ENCODE results near the gene SH2D1A. TPM values are rescaled to one million over a fixed set of nuclear protein-coding genes. Genes with fewer than 3 reads are reported as not detected.

Gene SH2D1A
- polyA plus RNA-seq, 1 experiment: not detected

DNA sequence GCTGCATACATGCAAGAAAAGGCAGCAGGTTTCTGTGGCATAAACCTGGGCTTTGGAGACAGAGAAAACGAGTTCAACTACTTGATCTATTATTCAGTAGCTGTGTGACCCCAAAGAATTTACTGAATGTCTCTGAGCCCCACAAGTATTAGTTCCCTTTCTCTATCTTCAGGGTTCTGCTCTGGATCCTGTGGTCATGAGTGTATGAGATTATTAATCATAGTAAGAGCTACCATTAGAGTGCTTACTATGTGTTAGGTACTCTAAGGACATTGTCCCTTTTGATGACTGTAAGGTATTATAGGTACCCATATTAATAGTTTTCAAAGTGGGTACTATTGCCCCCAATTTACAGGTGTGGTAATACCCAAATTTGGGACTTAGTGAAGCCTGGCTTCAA lies 8.4 kb upstream of the SH2D1A start:
- H3K4me3 ChIP-seq (ENCODE audit: low read depth, low read length): no peak overlapping the region
- DNase-seq (ENCODE audit: low read depth): no peak
- no peak for TF ChIP-seq CTCF (IDR thresholded peaks at IDR 0.05; ENCODE audit: insufficient read depth, low read depth, low read length)
- ChIA-PET CTCF (no interaction called here), POLR2A (no interaction called here)
- no peaks in the 10 kb centered on the region for H3K36me3 ChIP-seq (ENCODE audit: control insufficient read depth, insufficient read depth, low read length)
- H3K27me3 ChIP-seq (ENCODE audit: control insufficient read depth, insufficient read depth, low read length): no peaks in the 10 kb centered on the region

- no peaks in the 10 kb centered on the region for H3K36me3 ChIP-seq (ENCODE audit: control insufficient read depth, insufficient read depth, low read length)
- POLR2A ChIA-PET: no interaction called here
- CTCF ChIA-PET: no interaction called here
- no peak for DNase-seq (ENCODE audit: low read depth)
- no peak for TF ChIP-seq CTCF (IDR thresholded peaks at IDR 0.05; ENCODE audit: insufficient read depth, low read depth, low read length)
- H3K27me3 ChIP-seq (ENCODE audit: control insufficient read depth, insufficient read depth, low read length): no peaks in the 10 kb centered on the region
- no peak overlapping the region for H3K4me3 ChIP-seq (ENCODE audit: low read depth, low read length)
Observed at GRCh38 chrX:124338733-124339514, 7.4 kb upstream of the SH2D1A start.

DNA sequence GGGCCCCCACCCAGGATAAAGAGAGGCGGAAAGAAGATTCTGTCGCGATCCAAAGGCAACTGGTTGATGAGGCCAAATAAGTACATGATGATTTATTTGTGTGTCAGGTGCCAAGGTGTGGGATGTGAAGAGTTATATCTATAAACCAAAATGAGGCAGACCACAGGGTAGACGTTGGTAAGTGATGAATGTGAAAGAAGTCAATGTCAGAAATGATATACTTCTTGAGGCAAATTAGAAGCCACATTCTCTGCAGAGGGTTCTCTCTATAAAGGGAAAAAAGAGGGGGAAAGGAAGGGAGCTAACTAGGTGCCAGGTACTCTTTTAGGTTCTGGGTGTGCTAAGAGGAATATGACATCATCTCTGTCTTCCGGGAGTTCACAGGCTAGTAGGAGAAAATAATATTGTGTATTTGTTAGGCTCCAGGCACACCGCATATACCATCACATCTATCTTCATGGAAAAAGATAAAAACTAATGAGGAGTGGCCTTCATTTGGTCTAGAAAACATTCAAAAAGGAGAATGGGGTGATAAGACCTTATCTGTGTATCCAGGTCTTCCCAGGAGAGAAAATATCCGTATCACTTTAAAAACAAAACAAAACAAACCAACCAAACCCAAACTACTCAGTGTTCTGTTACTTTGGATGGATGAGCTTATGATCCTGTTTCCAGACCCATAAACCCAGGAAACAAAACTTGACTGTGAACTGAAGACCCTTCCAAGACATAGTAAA lies 4.8 kb upstream of the SH2D1A start:
- ChIA-PET POLR2A (no interaction called here), CTCF (no interaction called here)
- H3K36me3 ChIP-seq (ENCODE audit: control insufficient read depth, insufficient read depth, low read length): no peaks in the 10 kb centered on the region
- H3K4me3 ChIP-seq (ENCODE audit: low read depth, low read length): no peak overlapping the region
- no peak for TF ChIP-seq CTCF (IDR thresholded peaks at IDR 0.05; ENCODE audit: insufficient read depth, low read depth, low read length)
- DNase-seq (ENCODE audit: low read depth): no peak
- H3K27me3 ChIP-seq (ENCODE audit: control insufficient read depth, insufficient read depth, low read length): no peaks in the 10 kb centered on the region

GRCh38 chrX:124342174-124342867 lies 4.0 kb upstream of the SH2D1A start:
- POLR2A ChIA-PET: no interaction called here
- Histone ChIP-seq H3K27me3 (ENCODE audit: control insufficient read depth, insufficient read depth, low read length) (no peaks in the 10 kb centered on the region), H3K36me3 (ENCODE audit: control insufficient read depth, insufficient read depth, low read length) (no peaks in the 10 kb centered on the region), H3K4me3 (ENCODE audit: low read depth, low read length) (no peak overlapping the region)
- no peak for DNase-seq (ENCODE audit: low read depth)
- CTCF ChIA-PET: no interaction called here
- TF ChIP-seq CTCF (IDR thresholded peaks at IDR 0.05; ENCODE audit: insufficient read depth, low read depth, low read length): no peak

GRCh38 chrX:124343016-124343415 lies 3.3 kb upstream of the SH2D1A start:
- no peaks in the 10 kb centered on the region for H3K36me3 ChIP-seq (ENCODE audit: control insufficient read depth, insufficient read depth, low read length)
- no peak overlapping the region for H3K4me3 ChIP-seq (ENCODE audit: low read depth, low read length)
- POLR2A ChIA-PET: no interaction called here
- TF ChIP-seq CTCF (IDR thresholded peaks at IDR 0.05; ENCODE audit: insufficient read depth, low read depth, low read length): no peak
- no peak for DNase-seq (ENCODE audit: low read depth)
- no peaks in the 10 kb centered on the region for H3K27me3 ChIP-seq (ENCODE audit: control insufficient read depth, insufficient read depth, low read length)
- CTCF ChIA-PET: no interaction called here

Measured in BJ (cell line).